Measurements from ENCODE around the gene NR1H4.

- TF ChIP-seq, protein P1, sequence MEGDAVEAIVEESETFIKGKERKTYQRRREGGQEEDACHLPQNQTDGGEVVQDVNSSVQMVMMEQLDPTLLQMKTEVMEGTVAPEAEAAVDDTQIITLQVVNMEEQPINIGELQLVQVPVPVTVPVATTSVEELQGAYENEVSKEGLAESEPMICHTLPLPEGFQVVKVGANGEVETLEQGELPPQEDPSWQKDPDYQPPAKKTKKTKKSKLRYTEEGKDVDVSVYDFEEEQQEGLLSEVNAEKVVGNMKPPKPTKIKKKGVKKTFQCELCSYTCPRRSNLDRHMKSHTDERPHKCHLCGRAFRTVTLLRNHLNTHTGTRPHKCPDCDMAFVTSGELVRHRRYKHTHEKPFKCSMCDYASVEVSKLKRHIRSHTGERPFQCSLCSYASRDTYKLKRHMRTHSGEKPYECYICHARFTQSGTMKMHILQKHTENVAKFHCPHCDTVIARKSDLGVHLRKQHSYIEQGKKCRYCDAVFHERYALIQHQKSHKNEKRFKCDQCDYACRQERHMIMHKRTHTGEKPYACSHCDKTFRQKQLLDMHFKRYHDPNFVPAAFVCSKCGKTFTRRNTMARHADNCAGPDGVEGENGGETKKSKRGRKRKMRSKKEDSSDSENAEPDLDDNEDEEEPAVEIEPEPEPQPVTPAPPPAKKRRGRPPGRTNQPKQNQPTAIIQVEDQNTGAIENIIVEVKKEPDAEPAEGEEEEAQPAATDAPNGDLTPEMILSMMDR (conservative IDR thresholded peaks at IDR 0.05; ENCODE audit: low read length): no peak
- no peak for TF ChIP-seq EZH2phosphoT487 (IDR thresholded peaks at IDR 0.05; ENCODE audit: borderline replicate concordance)
Observed at GRCh38 chr12:100494538-100494937, 20.9 kb downstream of the NR1H4 start.

All from Loucy (cell line).